ENCODE results near the gene MAP2.

Gene MAP2

GRCh38 chr2:209727077-209727476, 303.2 kb downstream of the MAP2 start:
- no peak for DNase-seq (ENCODE audit: low spot score)

- DNase-seq (ENCODE audit: low spot score) = no peak
Observed at GRCh38 chr2:209734805-209735204, 311.0 kb downstream of the MAP2 start.

GRCh38 chr2:209741953-209742352, 318.1 kb downstream of the MAP2 start:
- no peak for DNase-seq (ENCODE audit: low spot score)

- DNase-seq (ENCODE audit: low spot score) = no peak
Observed at GRCh38 chr2:209753020-209753419, 329.2 kb downstream of the MAP2 start.

- DNase-seq (ENCODE audit: low spot score) = no peak
Observed at GRCh38 chr2:209757163-209757562, 333.3 kb downstream of the MAP2 start.

GRCh38 chr2:209761566-209761965, 337.7 kb downstream of the MAP2 start:
- no peak for DNase-seq (ENCODE audit: low spot score)

- DNase-seq (ENCODE audit: low spot score) = no peak
Observed at GRCh38 chr2:209762563-209762962, 338.7 kb downstream of the MAP2 start.

- DNase-seq (ENCODE audit: low spot score) = no peak
Observed at GRCh38 chr2:209763106-209763505, 339.3 kb downstream of the MAP2 start.

- no peak for DNase-seq (ENCODE audit: low spot score)
Observed at GRCh38 chr2:209766613-209767012, 342.8 kb downstream of the MAP2 start.

- DNase-seq (ENCODE audit: low spot score) = no peak
Observed at GRCh38 chr2:209767316-209767715, 343.5 kb downstream of the MAP2 start.

- DNase-seq (ENCODE audit: low spot score) = no peak
Observed at GRCh38 chr2:209768557-209768956, 344.7 kb downstream of the MAP2 start.

- no peak for DNase-seq (ENCODE audit: low spot score)
Observed at GRCh38 chr2:209771474-209772289, 347.8 kb downstream of the MAP2 start, which contains the start of gene UNC80. Gene UNC80, plus strand, starts transcription at chr2:209771832. Its CDS starts 241 bp downstream, at chr2:209772073.

- no peak for DNase-seq (ENCODE audit: low spot score)
Observed at GRCh38 chr2:209772290-209772685, 348.4 kb downstream of the MAP2 start.

GRCh38 chr2:209773377-209773776, 349.5 kb downstream of the MAP2 start:
- no peak for DNase-seq (ENCODE audit: low spot score)

Measured in CD4-positive, alpha-beta T cell treated with Interleukin-15 for 4 hours (primary cell).